CD4-positive, alpha-beta T cell treated with Interleukin-10 for 1 hour (primary cell): Measurements from ENCODE around the gene NUTM1.
"Not testable (repeated sequence)": the region's sequence is repeated elsewhere in the genome, so short reads cannot be mapped to it uniquely, and the experiment has no call there.

Experiments
- DNase-seq: peaks from one replicate; pipeline ENCODE4 v3.0.0-alpha.2; 2020

Gene NUTM1

DNA sequence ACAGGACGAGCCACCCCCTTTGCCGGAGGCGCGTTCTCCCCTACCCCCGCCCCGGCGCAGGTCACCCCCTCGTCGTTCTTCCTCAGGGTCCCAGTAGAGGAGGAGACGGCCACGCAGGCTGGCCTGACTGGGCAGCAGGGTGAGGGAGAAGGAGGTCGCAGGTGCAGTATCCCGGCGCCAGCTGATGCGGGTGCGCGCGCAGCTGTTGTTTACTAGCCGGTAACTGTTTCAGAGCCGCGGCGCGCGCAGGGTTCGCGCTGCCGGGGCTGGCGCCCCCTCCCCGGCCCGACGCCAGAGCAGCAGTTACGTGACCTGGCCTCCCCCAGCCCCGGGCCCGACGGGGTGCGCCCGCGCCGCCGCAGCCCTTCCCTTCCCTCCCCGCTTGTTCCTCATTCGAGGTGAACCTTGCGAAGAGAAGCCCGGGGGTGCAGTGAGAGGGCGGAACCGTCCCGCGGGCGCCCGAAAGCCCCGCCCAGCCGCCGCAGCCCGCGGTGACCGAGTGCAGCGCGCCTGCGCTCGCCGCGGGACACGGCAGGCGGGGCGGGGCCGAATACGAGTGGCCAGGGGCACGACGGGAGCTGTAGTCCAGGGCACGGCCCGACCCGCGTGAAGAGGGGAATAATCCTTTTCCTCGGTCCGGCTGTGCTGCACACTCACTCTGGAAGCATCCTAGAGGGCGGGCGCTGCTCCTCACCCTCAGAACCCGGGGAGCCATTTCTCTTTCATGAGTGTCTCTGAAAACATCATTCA lies 5.4 kb upstream of the NUTM1 start, which contains the start of gene SLC12A6:
SLC12A6 (minus strand) TSS at position 225 of the 750 bp plus-strand sequence. CDS start 1,101 bp downstream, outside the sequence.
- DNase-seq, result peak; percentile 92

DNA sequence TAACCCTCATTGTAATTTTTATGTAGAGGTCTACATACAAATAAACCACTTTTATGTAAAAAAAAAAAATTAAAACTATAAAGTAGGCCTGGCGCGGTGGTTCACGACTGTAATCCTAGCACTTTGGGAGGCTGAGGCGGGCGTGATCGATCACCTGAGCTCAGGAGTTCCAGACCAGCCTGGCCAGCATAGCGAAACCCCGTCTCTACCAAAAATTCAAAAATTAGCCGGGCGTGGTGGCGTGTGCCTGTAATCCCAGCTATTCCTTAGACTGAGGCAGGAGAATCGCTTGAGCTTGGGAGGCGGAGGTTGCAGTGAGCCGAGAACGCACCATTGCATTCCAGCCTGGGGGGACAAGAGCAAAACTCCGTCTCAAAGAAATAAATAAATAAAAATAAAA lies 4.8 kb upstream of the NUTM1 start:
- no peak for DNase-seq

- no peak for DNase-seq
Measured at GRCh38 chr15:34339946-34340345, 3.2 kb upstream of the NUTM1 start.

- no peak for DNase-seq
Measured at GRCh38 chr15:34341381-34342212, 1.5 kb upstream of the NUTM1 start.

- not testable (repeated sequence) for DNase-seq
Measured at GRCh38 chr15:34342213-34342736, 840 bp upstream of the NUTM1 start.

GRCh38 chr15:34347951-34348638 lies 5.0 kb downstream of the NUTM1 start:
- DNase-seq, result no peak

- no peak for DNase-seq
Measured at GRCh38 chr15:34348735-34349300, 5.7 kb downstream of the NUTM1 start.

DNA sequence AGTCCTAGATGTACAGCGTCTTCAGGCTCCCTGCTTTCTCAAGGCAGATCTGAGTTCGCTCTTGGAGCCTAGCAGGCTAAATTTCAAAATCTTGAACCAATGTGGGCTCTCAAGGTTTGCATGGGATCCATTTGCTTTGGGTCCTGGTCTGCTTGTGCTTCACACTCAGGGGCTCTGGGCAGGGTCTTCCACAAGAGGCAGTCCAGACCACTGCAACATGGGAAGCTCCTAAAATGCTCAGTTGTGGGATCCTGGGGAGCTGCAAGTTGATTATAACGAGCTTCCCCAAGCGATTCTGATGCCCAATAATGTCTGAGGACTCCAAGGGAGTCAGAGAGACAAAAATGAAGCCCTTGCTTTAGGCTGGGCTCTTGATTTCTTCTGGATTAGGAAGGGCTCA lies 6.7 kb downstream of the NUTM1 start:
- no peak for DNase-seq

DNA sequence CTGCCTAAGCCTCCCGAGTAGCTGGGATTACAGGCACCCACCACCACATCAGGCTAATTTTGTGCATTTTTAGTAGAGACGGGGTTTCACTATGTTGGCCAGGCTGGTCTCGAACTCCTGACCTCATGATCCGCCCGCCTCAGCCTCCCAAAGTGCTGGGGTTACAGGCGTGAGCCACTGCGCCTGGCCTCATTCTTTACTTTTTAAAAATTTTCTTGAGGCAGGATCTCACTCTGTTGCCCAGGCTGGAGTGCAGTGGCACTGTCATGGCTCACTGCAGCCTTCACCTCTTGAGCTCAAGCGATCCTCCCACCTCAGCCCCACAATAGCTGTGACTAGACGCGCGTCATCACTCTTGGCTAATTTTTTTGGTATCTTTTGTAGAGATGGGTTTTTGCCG lies 9.9 kb downstream of the NUTM1 start:
- not testable (repeated sequence) for DNase-seq

DNA sequence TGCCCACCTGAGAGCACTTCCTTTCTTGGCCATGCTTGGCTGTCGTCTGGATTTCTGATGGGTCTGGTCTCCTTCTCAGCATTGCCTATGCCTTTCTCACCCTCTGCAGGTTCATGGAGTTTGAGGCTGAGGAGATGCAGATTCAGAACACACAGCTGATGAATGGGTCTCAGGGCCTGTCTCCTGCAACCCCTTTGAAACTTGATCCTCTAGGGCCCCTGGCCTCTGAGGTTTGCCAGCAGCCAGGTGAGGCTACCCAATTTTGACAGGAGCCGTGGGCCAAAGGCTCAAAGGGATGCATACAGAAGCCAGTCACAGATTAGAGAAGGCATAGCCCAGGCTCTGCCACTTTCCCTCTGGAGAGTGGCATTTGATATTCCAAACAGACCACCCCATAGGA lies 10.5 kb downstream of the NUTM1 start:
- DNase-seq, result no peak

DNA sequence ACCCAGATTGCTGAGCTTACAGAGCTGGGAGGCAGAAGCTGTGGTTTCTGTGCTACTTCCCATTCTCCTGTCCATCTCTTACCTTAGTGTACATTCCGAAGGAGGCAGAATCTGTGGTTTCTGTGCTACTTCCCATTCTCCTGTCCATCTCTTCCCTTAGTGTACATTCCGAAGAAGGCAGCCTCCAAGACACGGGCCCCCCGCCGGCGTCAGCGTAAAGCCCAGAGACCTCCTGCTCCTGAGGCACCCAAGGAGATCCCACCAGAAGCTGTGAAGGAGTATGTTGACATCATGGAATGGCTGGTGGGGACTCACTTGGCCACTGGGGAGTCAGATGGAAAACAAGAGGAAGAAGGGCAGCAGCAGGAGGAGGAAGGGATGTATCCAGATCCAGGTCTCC lies 11.2 kb downstream of the NUTM1 start:
- DNase-seq, result no peak

GRCh38 chr15:34355241-34355640 lies 12.1 kb downstream of the NUTM1 start:
- no peak for DNase-seq

DNA sequence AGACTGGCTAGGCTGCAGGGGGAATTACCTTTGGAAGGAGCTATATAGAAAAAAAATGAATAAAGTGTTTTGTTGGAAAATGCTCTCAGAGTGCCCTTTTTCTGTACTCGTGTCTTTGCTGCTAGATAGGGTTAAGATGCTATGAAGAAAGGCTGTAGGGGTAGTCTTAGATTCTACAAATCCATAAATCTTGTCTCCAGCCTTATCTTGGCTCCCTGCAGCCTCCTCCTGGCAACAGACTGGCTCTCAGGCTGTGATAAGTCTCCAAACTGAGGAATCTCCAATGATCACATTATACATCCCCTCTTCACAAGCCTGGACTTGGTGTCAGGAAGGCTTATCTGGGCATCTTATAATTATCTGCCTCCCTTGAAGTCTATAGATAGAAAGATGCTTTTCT lies 14.5 kb downstream of the NUTM1 start:
- DNase-seq, result no peak

GRCh38 chr15:34358367-34358766 lies 15.3 kb downstream of the NUTM1 start:
- no peak for DNase-seq

DNA sequence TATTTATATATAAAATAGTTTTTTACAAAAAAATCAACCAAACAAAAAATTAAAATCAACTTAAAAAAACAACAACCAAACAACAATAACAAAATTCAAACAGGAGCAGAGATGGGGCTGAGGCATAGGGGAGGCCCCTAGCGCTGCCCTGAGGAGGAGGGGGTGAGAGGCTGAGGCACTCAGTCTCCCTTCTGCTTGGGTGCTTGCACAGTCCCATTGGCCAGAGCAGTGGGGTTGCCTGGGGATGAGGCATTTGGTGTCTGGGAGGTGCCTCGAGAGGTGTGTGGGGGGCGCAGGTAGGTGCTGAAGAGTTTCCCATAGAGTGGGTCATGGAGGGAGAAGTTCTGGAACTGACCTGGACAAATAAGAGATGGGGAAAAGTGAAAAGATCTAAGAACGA lies 15.8 kb downstream of the NUTM1 start:
- no peak for DNase-seq

DNA sequence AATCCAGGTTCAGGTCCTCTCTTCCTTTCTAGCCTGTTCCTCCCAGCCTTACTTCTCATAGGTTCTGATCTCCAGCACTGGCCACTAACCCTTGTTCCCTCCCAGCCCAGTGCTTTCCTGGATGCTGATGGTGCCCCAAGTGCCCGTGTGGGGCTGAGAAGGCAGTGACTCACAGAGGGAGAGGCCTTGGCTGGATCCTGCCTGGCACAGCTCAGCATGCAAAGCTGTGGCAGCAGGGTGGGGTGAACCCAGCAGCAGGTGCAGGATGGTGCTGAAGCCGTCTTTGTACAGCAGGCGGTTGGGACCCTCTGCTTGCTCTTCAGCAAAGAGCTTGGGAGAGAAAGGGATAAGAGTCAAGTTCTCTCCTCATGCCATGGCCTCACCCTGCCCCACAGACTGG lies 16.3 kb downstream of the NUTM1 start:
- no peak for DNase-seq

DNA sequence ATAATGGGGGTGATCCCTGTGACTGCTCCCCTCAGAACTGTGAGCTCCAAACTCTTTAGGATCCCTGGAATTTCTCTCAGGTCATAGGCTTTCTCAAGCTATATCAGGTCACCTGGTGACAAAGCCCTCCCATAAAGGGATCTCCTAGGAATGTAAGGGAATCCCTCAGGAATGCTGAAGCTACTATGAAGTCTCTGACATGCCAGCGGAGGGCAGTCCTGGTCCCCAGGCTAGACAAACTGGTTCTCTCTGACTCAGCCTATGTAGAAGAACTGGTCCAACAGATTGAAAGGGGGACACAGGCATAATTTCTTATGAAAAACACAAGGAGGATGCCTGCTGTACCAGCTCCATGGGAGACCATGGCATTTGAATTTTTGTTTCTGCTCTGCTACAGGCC lies 17.2 kb downstream of the NUTM1 start:
- DNase-seq, result no peak

- no peak for DNase-seq
Measured at GRCh38 chr15:34361278-34361677, 18.2 kb downstream of the NUTM1 start.

GRCh38 chr15:34362047-34362773 lies 19.1 kb downstream of the NUTM1 start:
- DNase-seq, result no peak

- no peak for DNase-seq
Measured at GRCh38 chr15:34364041-34364440, 20.9 kb downstream of the NUTM1 start.

DNA sequence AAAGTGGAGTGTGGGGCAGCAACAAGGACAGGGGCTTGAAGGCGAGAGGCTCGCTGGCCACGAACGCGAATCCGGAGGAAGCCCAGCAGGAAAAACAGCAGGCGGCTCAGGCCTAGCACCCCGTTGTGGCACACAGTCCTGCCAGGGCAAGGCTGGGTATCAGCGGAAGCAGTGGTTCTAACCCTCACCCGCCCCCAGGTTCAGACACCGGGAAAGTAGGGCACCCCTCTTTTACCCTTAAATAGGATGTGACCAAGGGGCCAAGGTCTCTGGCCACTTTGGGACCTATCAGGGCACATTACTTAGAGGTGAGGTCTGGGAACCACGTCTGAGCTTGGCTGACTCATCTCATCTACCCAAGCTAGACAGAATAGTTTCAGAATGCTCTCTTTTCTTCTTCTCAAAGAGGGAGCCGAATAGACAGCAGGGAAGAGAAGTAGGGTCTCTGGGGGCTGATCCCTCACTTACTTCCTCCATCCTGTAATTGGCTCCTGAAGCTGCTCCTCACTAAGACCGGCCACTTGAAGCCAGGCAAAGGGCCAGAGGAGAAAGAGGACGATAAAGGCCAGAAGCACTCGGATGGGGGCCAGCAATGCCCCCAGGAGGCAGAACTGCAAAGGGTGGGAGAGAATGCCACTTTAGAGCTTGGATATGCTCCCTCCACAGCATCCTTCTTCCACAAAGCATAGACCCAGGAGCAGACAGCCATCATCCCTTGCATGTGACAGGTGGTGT lies 22.1 kb downstream of the NUTM1 start:
- DNase-seq, result peak; percentile 9

DNA sequence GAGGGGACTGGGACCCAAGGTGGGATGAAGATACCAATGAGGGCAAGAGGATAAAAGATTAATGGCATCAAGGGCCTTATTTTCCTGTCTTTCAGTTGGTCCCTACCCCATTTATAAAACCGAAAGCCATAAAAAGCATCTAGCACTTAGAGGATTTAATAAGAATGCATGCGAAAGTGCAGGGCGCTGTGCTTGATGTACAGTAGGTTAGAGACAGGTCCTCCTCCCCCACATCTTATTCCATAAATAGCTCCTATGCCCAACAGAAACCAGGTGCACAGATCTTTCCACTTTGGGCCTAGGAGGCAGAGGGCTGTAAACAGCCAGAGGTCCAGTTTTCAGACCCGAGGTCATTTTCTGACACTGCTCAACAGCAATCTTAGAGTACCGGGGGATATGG lies 22.7 kb downstream of the NUTM1 start:
- DNase-seq, result no peak
